Measurements from ENCODE around the gene CITED2.

DNA sequence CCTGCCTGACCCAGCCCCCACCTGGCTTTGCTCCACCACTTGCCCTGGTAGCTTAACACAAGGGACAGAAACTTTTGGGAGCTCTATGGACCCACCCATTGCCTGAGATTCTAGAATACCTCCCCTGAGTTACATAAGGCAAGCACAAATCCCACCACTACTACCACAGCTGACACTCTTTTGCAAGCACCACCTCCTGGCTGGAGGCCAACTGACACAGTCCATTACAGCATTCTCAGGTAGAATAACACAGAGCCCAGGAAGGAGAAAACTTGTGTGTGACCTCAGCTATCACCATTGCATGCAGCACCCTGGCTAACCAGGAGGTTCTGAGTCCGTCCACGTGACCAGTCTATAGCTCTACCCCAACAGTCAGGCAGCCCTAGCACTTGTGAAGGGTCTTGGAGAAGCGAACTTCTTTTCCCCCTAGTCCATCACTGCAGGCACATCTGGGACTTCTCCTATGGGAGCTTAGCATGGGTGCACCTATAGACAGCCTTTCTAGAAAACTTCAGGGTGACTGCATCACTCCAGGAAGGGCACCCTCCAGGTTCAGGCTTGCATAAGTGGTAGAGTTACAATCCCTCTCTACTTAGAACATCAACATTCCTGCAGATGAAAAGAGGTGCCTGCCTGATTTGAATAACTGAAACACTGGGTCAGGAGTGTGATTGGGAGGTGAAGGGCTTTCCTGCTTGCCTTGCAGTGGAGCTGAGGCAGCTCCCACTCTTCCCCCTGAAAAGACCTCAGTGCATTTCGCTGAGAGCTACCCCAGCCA lies 30.1 kb downstream of the CITED2 start:
- TF ChIP-seq CTCF (conservative IDR thresholded peaks at IDR 0.05) (no peak), EZH2 (IDR thresholded peaks at IDR 0.05; ENCODE audit: low read depth) (no peak)

Measured in PC-9 (cell line).